HepG2 (cell line): Measurements from ENCODE around the gene RAB14. TPM values are rescaled to one million over a fixed set of nuclear protein-coding genes. Genes with fewer than 3 reads are reported as not detected.

Experiments
- CREBL2 ChIP-seq: sonication (generic); formaldehyde crosslinking; IDR thresholded peaks from 2 replicates; pipeline ENCODE4 v1.8.1; 2023; ENCODE audit warnings: missing genetic modification reagents, mild to moderate bottlenecking, borderline replicate concordance
- FOSL1 ChIP-seq: sonication (generic); formaldehyde crosslinking; IDR thresholded peaks from 2 replicates; pipeline ENCODE4 v1.9.0; 2021; ENCODE audit warnings: missing genetic modification reagents, borderline replicate concordance
- FOSL2 ChIP-seq: sonication (generic); formaldehyde crosslinking; IDR thresholded peaks from 2 replicates; pipeline ENCODE4 v1.4.0; 2020; ENCODE audit warnings: missing genetic modification reagents
- IRF2 ChIP-seq: IDR thresholded peaks from 2 replicates; pipeline ENCODE4 v1.6.1; 2018; ENCODE audit warnings: missing genetic modification reagents, missing compliant biosample characterization
- MTA3 ChIP-seq: sonication (generic); formaldehyde crosslinking; IDR thresholded peaks from 2 replicates; pipeline ENCODE4 v1.4.0; 2020; ENCODE audit warnings: missing genetic modification reagents
- NFE2L1 ChIP-seq: sonication (generic); formaldehyde crosslinking; IDR thresholded peaks from 2 replicates; pipeline ENCODE4 v1.4.0; 2020; ENCODE audit warnings: missing genetic modification reagents, mild to moderate bottlenecking, borderline replicate concordance
- NFIB ChIP-seq: sonication (generic); formaldehyde crosslinking; IDR thresholded peaks from 2 replicates; pipeline ENCODE4 v1.9.0; 2021; ENCODE audit warnings: missing genetic modification reagents, mild to moderate bottlenecking, borderline replicate concordance
- POLR2A ChIP-seq, 2 experiments: IDR thresholded peaks; 2 replicates each; pipeline ENCODE4 v1.6.1; 2011; ENCODE audit warnings: low read depth in 2 of 2, low read length in 2 of 2, mild to moderate bottlenecking in 1 of 2, moderate library complexity in 1 of 2; ENCODE audit not compliant: insufficient read depth in 1 of 2
- REPIN1 ChIP-seq: sonication (generic); formaldehyde crosslinking; IDR thresholded peaks from 2 replicates; pipeline ENCODE4 v1.8.0; 2022; ENCODE audit warnings: missing genetic modification reagents, low read depth, mild to moderate bottlenecking, borderline replicate concordance
- TBX3 ChIP-seq: fragments of 450-650 bp; IDR thresholded peaks from 2 replicates; pipeline ENCODE4 v1.6.1; 2017; ENCODE audit warnings: antibody characterized with exemption, mild to moderate bottlenecking, inconsistent platforms, borderline replicate concordance
- TERF1 ChIP-seq: sonication (generic); formaldehyde crosslinking; IDR thresholded peaks from 2 replicates; pipeline ENCODE4 v1.8.0; 2022; ENCODE audit warnings: mild to moderate bottlenecking, missing genetic modification reagents, moderate library complexity
- THAP11 ChIP-seq: IDR thresholded peaks from 2 replicates; pipeline ENCODE4 v1.6.1; 2016; ENCODE audit warnings: missing biosample characterization, missing genetic modification reagents
- ZBTB43 ChIP-seq: sonication (generic); formaldehyde crosslinking; conservative IDR thresholded peaks from 2 replicates; pipeline ENCODE4 v1.4.0; 2020; ENCODE audit warnings: missing genetic modification reagents
- ZNF12 ChIP-seq: sonication (generic); formaldehyde crosslinking; IDR thresholded peaks from 2 replicates; pipeline ENCODE4 v1.5.0; 2020; ENCODE audit warnings: missing genetic modification reagents
- polyA plus RNA-seq, 8 experiments: library from polyadenylated mRNA; depleted of rRNA in 3 of 8; stranded (reverse) in 7 of 8; unstranded in 1 of 8; fragments of >200 nt; fragmentation: Illumina TruSeq in 4 of 8; extraction: Trizol in 4 of 8; gene quantifications; 2 replicates each; pipeline versions ENCODE4 v1.2.1 to v1.2.3, GENCODE V29; 2011 to 2016; ENCODE audit warnings: low read depth in 4 of 8, missing spikeins in 1 of 8, mixed read lengths in 1 of 8; ENCODE audit not compliant: insufficient read depth in 1 of 8
- total RNA-seq, 5 experiments: library from RNA; depleted of rRNA; stranded (reverse); fragments of >200 nt; fragmentation: Illumina TruSeq; extraction: Trizol; gene quantifications; 2 replicates each; pipeline ENCODE4 v1.2.3, GENCODE V29; 2016; ENCODE audit warnings: low read depth in 1 of 5
- TF ChIP-seq, protein P1 (sequence below): IDR thresholded peaks from 2 replicates; pipeline ENCODE4 v1.6.1; 2016; ENCODE audit warnings: low read depth
- TF ChIP-seq, protein P2 (sequence below): sonication (generic); formaldehyde crosslinking; IDR thresholded peaks from 2 replicates; pipeline ENCODE4 v1.4.0; 2020; ENCODE audit warnings: mild to moderate bottlenecking, missing genetic modification reagents
- TF ChIP-seq, protein P3 (sequence below): sonication (generic); formaldehyde crosslinking; IDR thresholded peaks from 2 replicates; pipeline ENCODE4 v1.4.0; 2020; ENCODE audit warnings: missing genetic modification reagents
- TF ChIP-seq, protein P4 (sequence below): fragments of 450-650 bp; IDR thresholded peaks from 2 replicates; pipeline ENCODE4 v1.6.1; 2017; ENCODE audit warnings: mild to moderate bottlenecking
- TF ChIP-seq, protein P5 (sequence below): sonication (generic); formaldehyde crosslinking; IDR thresholded peaks from 2 replicates; pipeline ENCODE4 v1.4.0; 2020; ENCODE audit warnings: missing genetic modification reagents

The RAB14 gene
- total and polyA plus RNA-seq, 2 of the 13 experiments (the other 11 are each of a cell fraction or from before 2014, with no cell fraction given), result 17.4 to 19.3 TPM

- TF ChIP-seq NFIB (no peak), FOSL2 (peak; percentile 44; the same call in 1 of the 2 replicates), ZBTB43 (CRISPR knock-in tag) (no peak), POLR2A (IDR thresholded peaks at IDR 0.05; ENCODE audit: insufficient read depth in 1 of 2, low read depth in 2 of 2, low read length in 2 of 2) (no peak), REPIN1 (peak; percentile 42; the same call in 1 of the 2 replicates), CREBL2 (CRISPR knock-in tag) (no peak), TERF1 (CRISPR knock-in tag) (no peak), IRF2 (CRISPR knock-in tag) (peak; percentile 46; the same call in 1 of the 2 replicates), FOSL1 (CRISPR knock-in tag) (no peak), ZNF12 (no peak), MTA3 (CRISPR knock-in tag) (no peak), TBX3 (no peak), THAP11 (CRISPR knock-in tag) (no peak), NFE2L1 (no peak)
- TF ChIP-seq, protein P1, sequence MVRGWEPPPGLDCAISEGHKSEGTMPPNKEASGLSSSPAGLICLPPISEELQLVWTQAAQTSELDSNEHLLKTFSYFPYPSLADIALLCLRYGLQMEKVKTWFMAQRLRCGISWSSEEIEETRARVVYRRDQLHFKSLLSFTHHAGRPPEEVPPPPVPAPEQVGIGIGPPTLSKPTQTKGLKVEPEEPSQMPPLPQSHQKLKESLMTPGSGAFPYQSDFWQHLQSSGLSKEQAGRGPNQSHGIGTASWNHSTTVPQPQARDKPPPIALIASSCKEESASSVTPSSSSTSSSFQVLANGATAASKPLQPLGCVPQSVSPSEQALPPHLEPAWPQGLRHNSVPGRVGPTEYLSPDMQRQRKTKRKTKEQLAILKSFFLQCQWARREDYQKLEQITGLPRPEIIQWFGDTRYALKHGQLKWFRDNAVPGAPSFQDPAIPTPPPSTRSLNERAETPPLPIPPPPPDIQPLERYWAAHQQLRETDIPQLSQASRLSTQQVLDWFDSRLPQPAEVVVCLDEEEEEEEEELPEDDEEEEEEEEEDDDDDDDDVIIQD (CRISPR knock-in tag), result peak; percentile 59
- TF ChIP-seq, protein P2, sequence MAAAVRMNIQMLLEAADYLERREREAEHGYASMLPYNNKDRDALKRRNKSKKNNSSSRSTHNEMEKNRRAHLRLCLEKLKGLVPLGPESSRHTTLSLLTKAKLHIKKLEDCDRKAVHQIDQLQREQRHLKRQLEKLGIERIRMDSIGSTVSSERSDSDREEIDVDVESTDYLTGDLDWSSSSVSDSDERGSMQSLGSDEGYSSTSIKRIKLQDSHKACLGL (CRISPR knock-in tag), result no peak
- TF ChIP-seq, protein P3, sequence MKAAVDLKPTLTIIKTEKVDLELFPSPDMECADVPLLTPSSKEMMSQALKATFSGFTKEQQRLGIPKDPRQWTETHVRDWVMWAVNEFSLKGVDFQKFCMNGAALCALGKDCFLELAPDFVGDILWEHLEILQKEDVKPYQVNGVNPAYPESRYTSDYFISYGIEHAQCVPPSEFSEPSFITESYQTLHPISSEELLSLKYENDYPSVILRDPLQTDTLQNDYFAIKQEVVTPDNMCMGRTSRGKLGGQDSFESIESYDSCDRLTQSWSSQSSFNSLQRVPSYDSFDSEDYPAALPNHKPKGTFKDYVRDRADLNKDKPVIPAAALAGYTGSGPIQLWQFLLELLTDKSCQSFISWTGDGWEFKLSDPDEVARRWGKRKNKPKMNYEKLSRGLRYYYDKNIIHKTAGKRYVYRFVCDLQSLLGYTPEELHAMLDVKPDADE (CRISPR knock-in tag), result no peak
- TF ChIP-seq, protein P4, sequence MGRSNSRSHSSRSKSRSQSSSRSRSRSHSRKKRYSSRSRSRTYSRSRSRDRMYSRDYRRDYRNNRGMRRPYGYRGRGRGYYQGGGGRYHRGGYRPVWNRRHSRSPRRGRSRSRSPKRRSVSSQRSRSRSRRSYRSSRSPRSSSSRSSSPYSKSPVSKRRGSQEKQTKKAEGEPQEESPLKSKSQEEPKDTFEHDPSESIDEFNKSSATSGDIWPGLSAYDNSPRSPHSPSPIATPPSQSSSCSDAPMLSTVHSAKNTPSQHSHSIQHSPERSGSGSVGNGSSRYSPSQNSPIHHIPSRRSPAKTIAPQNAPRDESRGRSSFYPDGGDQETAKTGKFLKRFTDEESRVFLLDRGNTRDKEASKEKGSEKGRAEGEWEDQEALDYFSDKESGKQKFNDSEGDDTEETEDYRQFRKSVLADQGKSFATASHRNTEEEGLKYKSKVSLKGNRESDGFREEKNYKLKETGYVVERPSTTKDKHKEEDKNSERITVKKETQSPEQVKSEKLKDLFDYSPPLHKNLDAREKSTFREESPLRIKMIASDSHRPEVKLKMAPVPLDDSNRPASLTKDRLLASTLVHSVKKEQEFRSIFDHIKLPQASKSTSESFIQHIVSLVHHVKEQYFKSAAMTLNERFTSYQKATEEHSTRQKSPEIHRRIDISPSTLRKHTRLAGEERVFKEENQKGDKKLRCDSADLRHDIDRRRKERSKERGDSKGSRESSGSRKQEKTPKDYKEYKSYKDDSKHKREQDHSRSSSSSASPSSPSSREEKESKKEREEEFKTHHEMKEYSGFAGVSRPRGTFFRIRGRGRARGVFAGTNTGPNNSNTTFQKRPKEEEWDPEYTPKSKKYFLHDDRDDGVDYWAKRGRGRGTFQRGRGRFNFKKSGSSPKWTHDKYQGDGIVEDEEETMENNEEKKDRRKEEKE, result no peak
- TF ChIP-seq, protein P5, sequence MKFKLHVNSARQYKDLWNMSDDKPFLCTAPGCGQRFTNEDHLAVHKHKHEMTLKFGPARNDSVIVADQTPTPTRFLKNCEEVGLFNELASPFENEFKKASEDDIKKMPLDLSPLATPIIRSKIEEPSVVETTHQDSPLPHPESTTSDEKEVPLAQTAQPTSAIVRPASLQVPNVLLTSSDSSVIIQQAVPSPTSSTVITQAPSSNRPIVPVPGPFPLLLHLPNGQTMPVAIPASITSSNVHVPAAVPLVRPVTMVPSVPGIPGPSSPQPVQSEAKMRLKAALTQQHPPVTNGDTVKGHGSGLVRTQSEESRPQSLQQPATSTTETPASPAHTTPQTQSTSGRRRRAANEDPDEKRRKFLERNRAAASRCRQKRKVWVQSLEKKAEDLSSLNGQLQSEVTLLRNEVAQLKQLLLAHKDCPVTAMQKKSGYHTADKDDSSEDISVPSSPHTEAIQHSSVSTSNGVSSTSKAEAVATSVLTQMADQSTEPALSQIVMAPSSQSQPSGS, result peak; percentile 37; the same call in 1 of the 2 replicates
These were observed 11.6 kb upstream of the RAB14 start (continued) for GRCh38 chr9:121213136-121213806.
